HAP-1 (cell line): Measurements from ENCODE around the gene KLHL36.

Experiments
- DNase-seq, 2 experiments: peaks; one replicate each; pipeline ENCODE4 v3.0.0-alpha.2; 2016 to 2020; ENCODE audit warnings: low spot score in 2 of 2
- H3K27me3 ChIP-seq: fragments of 250-450 bp; sonication (Bioruptor Pico); 2 replicates; pipeline ENCODE4 v1.5.1; 2020; ENCODE audit warnings: low read depth, mild to moderate bottlenecking, moderate library complexity
- H3K36me3 ChIP-seq: fragments of 250-450 bp; sonication (Bioruptor Pico); replicated peaks from 2 replicates; pipeline ENCODE4 v1.5.1; 2020; ENCODE audit warnings: mild to moderate bottlenecking
- H3K4me1 ChIP-seq: fragments of 250-450 bp; sonication (Bioruptor Pico); 2 replicates; pipeline ENCODE4 v1.5.1; 2020; ENCODE audit warnings: mild to moderate bottlenecking
- H3K4me3 ChIP-seq: fragments of 250-450 bp; sonication (Bioruptor Pico); 2 replicates; pipeline ENCODE4 v1.5.1; 2020; ENCODE audit warnings: mild to moderate bottlenecking, moderate library complexity
- H3K9me3 ChIP-seq: fragments of 250-450 bp; sonication (Bioruptor Pico); 2 replicates; pipeline ENCODE4 v1.5.1; 2020; ENCODE audit warnings: mild to moderate bottlenecking, moderate library complexity
- in situ Hi-C: fragments of 300-500 bp; cut with MboI; formaldehyde crosslinking; loops from 3 replicates; pipeline ENCODE4 v1.14.3; 2020; ENCODE audit warnings: low sequenced_read_pairs, inconsistent platforms, mixed read lengths

Gene KLHL36

DNA sequence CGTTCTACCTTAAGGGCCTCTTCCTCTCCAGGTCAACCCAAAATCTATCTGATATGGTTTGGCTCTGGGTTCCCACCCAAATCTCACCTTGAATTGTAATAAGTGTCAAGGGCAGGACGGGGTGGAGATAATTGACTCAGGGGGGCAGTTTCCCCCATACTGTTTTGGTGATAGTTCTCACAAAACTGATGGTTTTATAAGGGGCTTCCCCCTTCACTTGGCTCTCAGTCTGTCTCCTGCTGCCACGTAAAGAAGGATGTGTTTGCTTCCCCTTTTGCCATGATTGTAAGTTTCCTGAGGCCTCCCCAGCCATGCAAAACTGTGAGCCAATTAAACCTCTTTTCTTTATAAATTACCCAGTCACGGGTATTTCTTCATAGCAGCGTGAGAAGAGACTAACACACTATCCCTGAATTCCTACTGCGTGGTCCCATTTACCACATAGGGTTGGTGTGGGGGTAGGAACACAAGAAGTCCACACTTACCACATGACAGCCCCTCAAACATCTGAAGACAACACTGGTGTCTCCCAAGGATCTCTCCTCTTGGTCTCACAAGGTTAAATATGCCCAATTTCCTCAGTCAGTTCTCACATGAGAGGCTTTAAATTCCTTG lies 38.6 kb upstream of the KLHL36 start:
- Histone ChIP-seq H3K9me3 (peaks cover 4% of the 10 kb centered on the region; the same call in 1 of the 2 replicates), H3K4me3 (no peak overlapping the region), H3K27me3 (no peaks in the 10 kb centered on the region), H3K4me1 (no peaks in the 10 kb centered on the region), H3K36me3 (no peaks in the 10 kb centered on the region)
- no peak for DNase-seq
- in situ Hi-C loops: no loop called here

DNA sequence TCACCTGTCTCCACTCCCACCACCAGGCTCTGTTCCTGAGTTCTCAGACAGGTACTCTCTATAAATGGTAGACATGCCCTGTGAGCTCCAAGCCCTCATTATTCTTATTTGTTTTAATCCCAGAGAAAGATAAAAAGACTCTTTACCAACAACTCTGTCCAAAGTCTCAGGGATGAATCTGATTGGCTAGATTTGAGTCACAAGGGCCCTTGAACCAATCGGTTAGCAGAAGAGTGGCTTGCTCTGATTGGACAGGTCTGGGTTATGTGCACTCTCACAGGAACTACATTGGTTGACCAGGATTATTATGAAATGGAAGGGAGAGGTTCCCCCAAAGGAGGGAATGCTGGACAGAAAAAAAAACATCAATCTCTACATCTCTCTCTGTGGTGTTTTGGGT lies 37.9 kb upstream of the KLHL36 start:
- no peaks in the 10 kb centered on the region for H3K36me3 ChIP-seq
- DNase-seq: no peak
- H3K27me3 ChIP-seq: no peaks in the 10 kb centered on the region
- no peak overlapping the region for H3K4me3 ChIP-seq
- H3K9me3 ChIP-seq: peaks cover 3% of the 10 kb centered on the region; the same call in 1 of the 2 replicates
- no peaks in the 10 kb centered on the region for H3K4me1 ChIP-seq
- in situ Hi-C loops: no loop called here

DNA sequence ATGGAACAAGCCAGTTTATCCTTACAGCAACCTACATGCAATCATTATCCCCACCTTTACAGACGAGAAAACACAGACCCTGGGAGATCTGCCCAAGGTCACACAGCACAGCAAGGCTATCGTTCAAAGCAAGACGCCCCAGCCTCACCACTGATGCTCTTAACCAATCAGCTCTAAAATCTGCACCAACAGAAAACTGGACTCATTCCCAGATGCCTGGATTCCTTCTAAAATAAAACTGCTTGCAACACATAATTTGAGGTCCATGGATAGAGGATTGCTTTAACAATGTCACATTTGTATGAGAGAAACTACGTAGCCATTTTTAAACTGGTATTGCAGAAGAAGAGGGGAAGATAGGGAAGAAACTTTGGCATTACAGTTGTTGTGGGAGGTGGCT lies 37.3 kb upstream of the KLHL36 start:
- in situ Hi-C loops: no loop called here
- no peak for DNase-seq
- Histone ChIP-seq H3K9me3 (no peaks in the 10 kb centered on the region; the same call in 1 of the 2 replicates), H3K4me3 (no peak overlapping the region), H3K27me3 (no peaks in the 10 kb centered on the region), H3K4me1 (no peaks in the 10 kb centered on the region; the same call in 1 of the 2 replicates), H3K36me3 (no peaks in the 10 kb centered on the region)

DNA sequence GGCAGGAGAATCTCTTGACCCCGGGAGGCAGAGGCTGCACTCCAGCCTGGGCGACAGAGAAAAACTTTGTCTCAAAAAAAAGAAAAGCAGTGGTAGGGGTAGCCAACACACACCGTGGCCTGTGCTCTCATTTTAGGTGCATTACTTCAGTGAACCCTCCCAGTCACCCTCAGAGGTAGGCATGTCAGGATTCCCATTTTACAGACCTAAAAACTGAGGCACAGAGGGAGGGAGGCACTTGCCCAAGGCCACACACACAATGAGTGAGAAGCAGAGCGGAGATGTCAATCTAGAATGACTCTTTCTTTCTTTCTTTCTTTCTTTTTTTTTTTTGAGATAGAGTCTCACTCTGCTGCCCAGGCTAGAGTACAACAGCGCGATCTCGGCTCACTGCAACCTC lies 35.6 kb upstream of the KLHL36 start:
- Histone ChIP-seq H3K4me1 (peaks cover 7% of the 10 kb centered on the region), H3K4me3 (no peak overlapping the region), H3K9me3 (no peaks in the 10 kb centered on the region; the same call in 1 of the 2 replicates), H3K36me3 (no peaks in the 10 kb centered on the region), H3K27me3 (no peaks in the 10 kb centered on the region)
- in situ Hi-C loops: no loop called here
- no peak for DNase-seq

DNA sequence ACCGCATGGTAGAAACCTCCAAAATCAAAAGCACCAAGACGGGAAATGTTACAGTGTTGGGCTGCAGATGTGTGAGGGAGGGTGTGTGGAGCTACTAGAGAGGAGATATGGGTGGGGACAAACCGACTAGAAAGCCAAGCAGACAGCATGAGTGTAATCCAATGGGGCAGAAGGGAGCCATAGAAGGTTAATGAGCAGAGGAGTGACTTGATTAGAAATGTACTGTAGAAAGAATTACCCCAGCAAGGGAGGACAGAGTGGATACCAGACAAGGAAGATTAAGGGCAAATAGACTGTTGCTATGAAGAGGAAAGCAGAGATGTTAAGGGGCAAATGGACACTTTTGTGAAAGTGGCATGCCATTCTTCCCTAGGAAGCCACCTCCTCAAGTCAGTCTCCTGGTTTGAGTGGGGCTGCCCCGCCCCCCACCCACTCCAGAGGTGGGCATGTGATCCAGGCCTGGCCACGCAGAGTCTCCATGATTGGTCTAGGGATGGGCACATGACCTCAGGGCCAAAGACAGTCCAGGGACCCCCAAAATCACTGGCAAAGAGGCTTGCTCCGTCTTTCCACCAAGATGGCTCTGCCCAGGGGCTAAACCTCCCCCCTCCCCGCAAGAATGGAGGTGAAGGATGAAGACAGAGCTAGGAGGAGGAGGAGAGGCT lies 34.8 kb upstream of the KLHL36 start:
- Histone ChIP-seq H3K4me1 (peaks cover 7% of the 10 kb centered on the region), H3K27me3 (no peaks in the 10 kb centered on the region), H3K4me3 (no peak overlapping the region), H3K9me3 (no peaks in the 10 kb centered on the region; the same call in 1 of the 2 replicates), H3K36me3 (no peaks in the 10 kb centered on the region)
- DNase-seq: no peak
- in situ Hi-C loops: no loop called here

DNA sequence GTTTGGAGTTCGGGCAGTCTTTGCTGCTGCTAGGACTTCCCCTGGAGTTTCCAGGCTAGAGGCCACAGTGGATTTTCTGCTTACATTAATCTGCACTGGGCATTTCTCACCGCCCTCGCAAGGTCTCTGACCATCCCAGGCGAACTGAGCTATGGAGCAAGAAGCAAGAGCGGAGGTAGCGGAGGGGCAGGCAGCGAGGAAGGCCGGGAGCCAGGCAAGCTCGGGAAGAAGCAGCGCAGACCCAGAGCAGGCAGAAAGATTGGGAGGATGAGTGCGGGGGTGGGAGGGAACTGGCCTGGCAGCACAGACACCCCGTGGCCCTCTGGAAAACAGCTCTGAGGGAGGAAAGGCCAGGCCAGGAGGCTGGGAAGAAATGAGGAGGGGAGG lies 34.2 kb upstream of the KLHL36 start:
- in situ Hi-C loops: no loop called here
- no peaks in the 10 kb centered on the region; the same call in 1 of the 2 replicates for H3K9me3 ChIP-seq
- H3K4me1 ChIP-seq: peaks cover 7% of the 10 kb centered on the region
- H3K27me3 ChIP-seq: no peaks in the 10 kb centered on the region
- no peaks in the 10 kb centered on the region for H3K36me3 ChIP-seq
- H3K4me3 ChIP-seq: no peak overlapping the region
- no peak for DNase-seq

DNA sequence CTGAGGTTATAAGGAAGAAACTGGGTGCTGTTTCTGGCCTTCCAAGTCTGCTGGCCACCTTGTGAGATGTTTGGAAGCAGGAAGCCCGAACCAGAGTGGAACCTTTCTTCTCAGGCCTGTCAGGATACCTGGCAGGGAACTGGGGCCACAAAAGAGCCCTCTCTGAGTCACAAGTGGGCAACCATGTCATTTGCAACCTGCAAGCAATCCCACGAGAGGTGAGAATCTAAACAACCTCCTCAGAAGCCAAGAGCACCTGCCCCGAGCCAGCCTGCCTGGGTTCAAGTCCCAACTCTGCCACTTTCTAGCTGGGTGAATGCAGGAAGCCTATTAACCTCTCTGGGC lies 33.7 kb upstream of the KLHL36 start:
- Histone ChIP-seq H3K27me3 (no peaks in the 10 kb centered on the region), H3K9me3 (no peaks in the 10 kb centered on the region; the same call in 1 of the 2 replicates), H3K4me1 (peaks cover 7% of the 10 kb centered on the region), H3K36me3 (no peaks in the 10 kb centered on the region), H3K4me3 (no peak overlapping the region)
- DNase-seq: no peak
- in situ Hi-C loops: no loop called here

DNA sequence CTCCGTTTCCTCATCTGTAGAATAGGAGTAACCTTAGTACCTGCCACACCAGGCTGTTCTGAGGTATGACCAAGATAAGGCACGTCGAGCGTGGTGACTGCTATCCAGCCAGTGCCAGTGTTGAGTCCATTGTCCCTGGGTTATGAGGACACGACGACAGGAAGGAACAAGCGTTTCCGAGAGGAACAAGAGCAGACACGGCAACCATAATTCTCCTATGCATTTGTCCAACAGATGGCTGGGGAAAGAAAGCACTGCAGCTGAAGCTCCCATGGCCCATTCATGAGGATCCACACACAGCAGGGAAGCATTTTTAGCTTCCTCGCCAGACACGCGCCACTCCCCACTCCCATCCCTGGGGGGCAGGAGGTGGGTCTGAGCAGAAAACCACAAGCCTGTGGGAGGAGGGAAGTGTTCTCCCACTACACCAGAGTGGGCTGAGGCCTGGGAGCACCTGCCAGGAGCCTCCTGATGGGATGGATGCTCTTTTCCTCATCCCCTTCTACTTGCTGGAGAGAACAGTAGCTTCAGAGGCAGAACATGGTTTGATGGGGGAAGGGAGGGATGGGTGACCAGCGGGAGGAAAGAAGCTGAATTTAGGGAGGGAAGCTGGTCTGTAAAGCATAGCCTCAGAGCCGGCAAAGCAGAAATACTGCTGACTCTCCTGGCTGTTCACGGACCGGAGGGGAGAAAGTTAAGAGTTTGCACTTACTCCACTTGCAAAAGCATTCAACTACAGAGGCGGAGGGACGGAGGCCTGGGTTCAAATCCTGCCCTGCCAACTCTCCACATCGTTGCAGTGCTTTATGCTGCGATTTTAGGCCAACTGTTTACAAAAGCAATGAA lies 33.1 kb upstream of the KLHL36 start:
- Histone ChIP-seq H3K27me3 (no peaks in the 10 kb centered on the region), H3K4me3 (no peak overlapping the region), H3K36me3 (no peaks in the 10 kb centered on the region), H3K9me3 (no peaks in the 10 kb centered on the region), H3K4me1 (peaks cover 7% of the 10 kb centered on the region)
- DNase-seq: no peak
- in situ Hi-C loops: no loop called here

DNA sequence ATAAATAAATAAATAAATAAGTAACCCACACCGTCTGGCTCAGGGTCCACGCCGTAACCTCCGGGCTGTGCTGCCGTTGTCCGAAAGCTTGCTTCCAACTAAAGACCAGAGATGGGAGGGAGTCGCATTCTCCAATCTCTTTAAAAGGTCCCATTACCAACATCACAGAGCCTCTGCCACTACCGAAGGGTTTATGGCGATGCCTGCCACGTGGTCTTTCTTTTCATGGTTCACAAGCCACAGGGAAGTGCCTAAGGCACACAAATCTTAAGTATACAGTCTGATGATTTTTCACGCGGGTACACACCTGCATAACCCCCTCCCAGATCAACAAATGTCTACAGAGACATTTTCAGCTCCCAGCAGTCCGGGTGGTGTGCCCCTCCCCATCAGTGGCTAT lies 31.8 kb upstream of the KLHL36 start:
- Histone ChIP-seq H3K9me3 (no peaks in the 10 kb centered on the region), H3K4me3 (peak overlapping the region; percentile 68), H3K27me3 (no peaks in the 10 kb centered on the region), H3K4me1 (peaks cover 7% of the 10 kb centered on the region), H3K36me3 (no peaks in the 10 kb centered on the region)
- DNase-seq: peak in 1 of 2 experiments; percentile 40
- in situ Hi-C loops: no loop called here

DNA sequence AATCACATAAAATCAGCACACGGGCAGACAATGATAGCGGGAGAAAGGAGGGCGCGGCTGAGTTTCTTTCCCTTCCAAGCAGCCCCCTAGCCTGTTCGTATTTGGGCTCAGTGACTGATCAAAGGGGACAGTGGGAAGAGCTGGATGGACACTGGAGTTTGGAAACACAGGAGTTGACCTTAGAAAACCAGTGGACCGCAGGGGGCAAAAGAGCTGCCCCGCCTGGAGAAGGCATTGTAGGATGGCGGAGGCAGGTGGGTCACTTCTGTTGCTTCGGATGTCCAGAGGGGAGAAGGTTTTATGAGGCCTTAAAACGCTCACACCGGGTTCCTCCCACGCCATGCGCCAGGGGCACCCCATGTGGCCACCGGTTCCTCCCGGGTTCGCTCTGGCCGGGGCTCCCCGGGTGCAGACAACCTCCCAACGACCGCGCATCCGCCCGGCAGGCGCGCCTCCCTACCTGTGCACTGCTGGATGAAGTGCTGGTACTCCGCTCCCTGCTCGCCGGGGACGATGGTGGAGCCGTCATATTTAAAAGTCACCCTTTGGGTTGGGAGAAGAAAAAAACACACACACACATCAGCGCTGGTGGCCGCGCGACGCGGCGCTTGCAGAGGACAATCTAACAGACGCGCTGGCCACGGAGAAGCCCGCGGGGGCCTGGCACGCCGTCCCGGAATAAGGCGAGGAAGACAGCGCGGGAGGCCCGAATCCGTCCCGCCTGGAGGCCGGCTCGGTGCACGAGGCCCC lies 31.1 kb upstream of the KLHL36 start:
- H3K4me1 ChIP-seq: peaks cover 7% of the 10 kb centered on the region
- peak in 1 of 2 experiments; percentile 41 for DNase-seq
- H3K27me3 ChIP-seq: no peaks in the 10 kb centered on the region
- in situ Hi-C loops: no loop called here
- no peaks in the 10 kb centered on the region for H3K36me3 ChIP-seq
- peak overlapping the region; percentile 68 for H3K4me3 ChIP-seq
- no peaks in the 10 kb centered on the region for H3K9me3 ChIP-seq

DNA sequence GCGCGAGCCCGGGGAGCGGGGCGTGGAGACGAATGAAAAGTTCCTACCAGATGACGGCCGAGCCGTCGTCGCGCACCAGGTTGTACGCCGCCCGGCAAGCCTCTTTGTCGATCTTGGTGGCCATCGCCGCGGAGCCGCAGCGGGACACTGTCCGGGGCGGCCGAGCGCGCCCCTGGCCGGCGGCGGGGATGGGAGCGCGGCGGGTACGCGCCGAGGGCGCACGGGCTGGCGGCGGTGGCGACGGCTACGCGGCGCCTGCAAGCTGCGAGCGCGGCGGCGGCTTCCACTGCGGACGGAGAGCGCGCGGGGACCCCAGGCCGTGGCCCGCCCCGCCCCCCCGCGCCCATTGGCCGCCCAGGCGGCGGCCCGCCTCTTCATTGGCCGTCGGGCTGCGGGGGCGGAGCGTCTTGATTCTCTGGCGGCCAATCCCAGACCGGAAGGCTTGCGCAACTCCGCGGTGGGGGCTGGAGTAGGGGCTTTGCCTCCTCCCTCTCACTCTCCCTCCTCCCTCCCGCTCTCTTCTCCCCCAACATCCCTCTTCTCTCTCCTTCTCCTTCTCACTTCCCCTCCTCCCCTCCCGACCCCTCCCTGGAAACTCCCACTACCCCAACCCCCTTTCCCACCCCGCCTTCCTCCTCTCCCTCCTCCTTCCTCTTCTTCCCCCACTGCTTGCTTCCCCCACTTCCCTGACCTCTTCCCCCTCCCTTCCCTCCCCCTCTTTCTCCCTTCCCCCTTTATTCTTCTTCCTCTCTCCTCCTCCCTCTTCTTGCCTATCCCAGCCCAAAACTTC lies 30.3 kb upstream of the KLHL36 start, which contains the start of gene COTL1:
COTL1 (minus strand) TSS at position 288 of the 790 bp plus-strand sequence; CDS start at position 124, 164 bp downstream.
- no peaks in the 10 kb centered on the region for H3K36me3 ChIP-seq
- in situ Hi-C loops: no loop called here
- peak; percentile 84 to 97 for DNase-seq
- H3K4me1 ChIP-seq: peaks cover 9% of the 10 kb centered on the region
- no peaks in the 10 kb centered on the region for H3K9me3 ChIP-seq
- peak within 1 kb of the TSS; percentile 68 for H3K4me3 ChIP-seq
- no peaks in the 10 kb centered on the region for H3K27me3 ChIP-seq

DNA sequence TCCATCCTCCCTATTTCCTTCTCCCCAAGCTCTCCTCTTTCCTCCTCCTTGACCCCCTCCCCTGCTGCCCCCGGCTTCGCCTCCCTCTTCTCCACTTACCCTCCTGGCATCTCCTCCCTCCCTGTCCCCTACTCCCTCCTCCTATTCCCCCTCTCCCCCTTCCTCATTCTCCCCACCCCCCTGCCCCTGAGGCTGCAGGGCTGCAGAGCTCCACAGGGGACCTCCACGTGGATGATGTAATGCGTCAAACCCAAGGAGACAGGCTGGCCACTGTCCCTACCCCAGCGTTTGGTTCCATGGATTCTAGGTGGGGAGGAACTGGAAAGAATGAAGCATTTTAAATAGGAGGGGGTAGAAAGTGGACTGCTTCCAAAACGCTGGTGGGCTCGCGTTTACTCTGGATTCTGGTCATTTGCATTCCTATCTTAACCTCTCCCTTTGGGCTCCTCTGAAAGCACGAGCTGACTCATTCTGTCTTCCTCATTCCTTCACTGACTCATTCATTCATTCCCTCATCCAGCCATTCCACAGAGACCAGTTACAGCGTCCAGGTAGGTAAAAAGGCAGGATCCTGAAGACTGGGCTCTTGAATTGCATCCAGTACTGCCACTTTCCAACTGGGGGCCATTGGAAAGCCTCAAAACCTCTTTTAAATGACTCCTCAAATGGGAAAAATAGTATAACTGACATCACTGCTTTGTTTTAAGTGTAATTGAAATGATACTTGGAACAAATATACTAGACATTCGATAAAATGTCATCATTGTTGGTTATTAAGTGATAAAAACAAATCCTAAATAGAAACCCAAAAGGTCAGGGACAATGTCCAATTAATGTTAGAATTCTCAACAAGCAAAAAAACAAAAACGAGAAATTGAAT lies 29.5 kb upstream of the KLHL36 start:
- H3K4me3 ChIP-seq: no peak overlapping the region

More for the DNA sequence above, 29.5 kb upstream of the KLHL36 start:
- H3K4me1 ChIP-seq: peaks cover 10% of the 10 kb centered on the region
- no peaks in the 10 kb centered on the region for H3K9me3 ChIP-seq
- DNase-seq: peak in 1 of 2 experiments; percentile 37
- H3K27me3 ChIP-seq: no peaks in the 10 kb centered on the region
- in situ Hi-C loops: no loop called here
- no peaks in the 10 kb centered on the region for H3K36me3 ChIP-seq
